ENCODE measurements around the gene PLIN4. TPM values are rescaled to one million over a fixed set of nuclear protein-coding genes. Genes with fewer than 3 reads are reported as not detected.

PLIN4 gene
- total and polyA plus RNA-seq, 2 donors from 2014 or later = 1.6 to 2.2 TPM

GRCh38 chr19:4522291-4523002, 4.2 kb upstream of the PLIN4 start:
- intact Hi-C loops (cut with DNase I) = no loop called here
- FAIRE-seq (no peak), DNase-seq (no peak)
- no peaks in the 10 kb centered on the region for H3K9me3 ChIP-seq (ENCODE audit: control insufficient read depth in 2 of 3, insufficient read depth in 1 of 3, low read length in 3 of 3)
- no peak for TF ChIP-seq CTCF (IDR thresholded peaks at IDR 0.05; ENCODE audit: borderline replicate concordance, extremely low read depth, insufficient read depth)
- H3K36me3 ChIP-seq (ENCODE audit: control insufficient read depth in 2 of 3, insufficient read depth in 3 of 3, low read length in 3 of 3) = no peaks in the 10 kb centered on the region
- H3K27ac ChIP-seq (ENCODE audit: low read depth in 2 of 2, low read length in 2 of 2) = no peak overlapping the region
- no peak overlapping the region for H3K4me3 ChIP-seq (ENCODE audit: low read length in 3 of 3)
- no peaks in the 10 kb centered on the region for H3K27me3 ChIP-seq (ENCODE audit: control insufficient read depth, insufficient read depth, low read length)
- H3K4me1 ChIP-seq (ENCODE audit: control insufficient read depth in 2 of 3, insufficient read depth in 2 of 3, low read depth in 1 of 3, low read length in 3 of 3) = peaks cover 0 to 7% (median 0%) of the 10 kb centered on the region in 3 donors
- H3K9ac ChIP-seq (ENCODE audit: low read length in 3 of 3) = no peak overlapping the region

GRCh38 chr19:4521888-4522242, 3.6 kb upstream of the PLIN4 start:
- FAIRE-seq = no peak
- Histone ChIP-seq H3K4me1 (ENCODE audit: control insufficient read depth in 2 of 3, insufficient read depth in 2 of 3, low read depth in 1 of 3, low read length in 3 of 3) (peaks cover 0 to 7% (median 0%) of the 10 kb centered on the region in 3 donors), H3K9ac (ENCODE audit: low read length in 3 of 3) (no peak overlapping the region), H3K36me3 (ENCODE audit: control insufficient read depth in 2 of 3, insufficient read depth in 3 of 3, low read length in 3 of 3) (no peaks in the 10 kb centered on the region), H3K9me3 (ENCODE audit: control insufficient read depth in 2 of 3, insufficient read depth in 1 of 3, low read length in 3 of 3) (no peaks in the 10 kb centered on the region), H3K27ac (ENCODE audit: low read depth in 2 of 2, low read length in 2 of 2) (no peak overlapping the region), H3K4me3 (ENCODE audit: low read length in 3 of 3) (no peak overlapping the region), H3K27me3 (ENCODE audit: control insufficient read depth, insufficient read depth, low read length) (no peaks in the 10 kb centered on the region)
- DNase-seq = no peak
- intact Hi-C loops (cut with DNase I) = no loop called here
- no peak for TF ChIP-seq CTCF (IDR thresholded peaks at IDR 0.05; ENCODE audit: borderline replicate concordance, extremely low read depth, insufficient read depth)

GRCh38 chr19:4521170-4521887, 3.0 kb upstream of the PLIN4 start:
- Histone ChIP-seq H3K27ac (ENCODE audit: low read depth in 2 of 2, low read length in 2 of 2) (no peak overlapping the region), H3K36me3 (ENCODE audit: control insufficient read depth in 2 of 3, insufficient read depth in 3 of 3, low read length in 3 of 3) (no peaks in the 10 kb centered on the region), H3K9ac (ENCODE audit: low read length in 3 of 3) (no peak overlapping the region), H3K9me3 (ENCODE audit: control insufficient read depth in 2 of 3, insufficient read depth in 1 of 3, low read length in 3 of 3) (no peaks in the 10 kb centered on the region), H3K4me3 (ENCODE audit: low read length in 3 of 3) (no peak overlapping the region), H3K27me3 (ENCODE audit: control insufficient read depth, insufficient read depth, low read length) (no peaks in the 10 kb centered on the region), H3K4me1 (ENCODE audit: control insufficient read depth in 2 of 3, insufficient read depth in 2 of 3, low read depth in 1 of 3, low read length in 3 of 3) (peaks cover 0 to 7% (median 0%) of the 10 kb centered on the region in 3 donors)
- FAIRE-seq = no peak
- no peak for DNase-seq
- intact Hi-C loops (cut with DNase I) = no loop called here
- TF ChIP-seq CTCF (IDR thresholded peaks at IDR 0.05; ENCODE audit: borderline replicate concordance, extremely low read depth, insufficient read depth) = no peak

Measured in kidney (tissue), 14 donors.